ENCODE measurements around the gene TMCO1.
"Not testable (repeated sequence)": the region's sequence is repeated elsewhere in the genome, so short reads cannot be mapped to it uniquely, and the experiment has no call there.

TMCO1 gene

GRCh38 chr1:165744913-165745312, 23.8 kb downstream of the TMCO1 start:
- DNase-seq, result not testable (repeated sequence)

DNA sequence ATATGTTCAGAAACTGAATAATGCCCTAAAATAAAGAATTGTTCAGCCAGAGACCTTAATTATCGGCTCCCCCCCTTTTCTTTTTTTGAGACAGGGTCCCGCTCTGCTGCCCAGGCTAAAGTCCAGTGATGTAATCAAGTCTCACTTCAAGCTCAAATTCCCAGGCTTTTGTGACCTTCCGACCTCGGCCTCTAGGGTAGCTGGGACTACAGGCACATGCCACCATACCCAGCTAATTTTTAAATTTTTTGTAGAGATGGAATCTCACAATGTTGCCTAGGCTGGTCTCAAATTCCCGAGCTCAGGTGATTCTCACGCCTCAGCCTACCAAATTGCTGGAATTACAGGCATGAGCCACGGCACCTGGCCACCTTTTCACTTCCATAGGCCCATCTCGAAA, 26.5 kb downstream of the TMCO1 start:
- no peak for DNase-seq

DNA sequence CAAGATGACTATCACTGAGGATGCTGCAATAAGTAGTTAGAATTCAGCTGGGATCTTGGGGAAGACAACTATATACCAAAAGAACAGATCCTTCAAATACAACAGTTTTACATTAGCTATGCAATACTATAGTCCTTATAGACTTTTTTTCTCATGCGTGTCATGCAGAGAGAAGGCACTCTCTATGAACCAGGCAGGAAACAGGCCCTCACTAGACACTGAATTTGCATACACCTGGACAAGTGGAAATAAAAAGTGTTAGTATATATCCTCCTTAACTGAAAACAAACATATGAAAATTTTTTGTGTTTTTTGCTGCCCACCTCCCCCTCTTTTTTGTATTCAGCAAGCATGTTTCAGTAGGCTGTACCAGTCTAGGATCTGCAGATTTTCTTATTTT, 29.9 kb downstream of the TMCO1 start:
- DNase-seq, result no peak

- DNase-seq, result no peak
Measured at GRCh38 chr1:165737196-165737595, 31.5 kb downstream of the TMCO1 start.

- no peak for DNase-seq
Measured at GRCh38 chr1:165734906-165735305, 33.8 kb downstream of the TMCO1 start.

DNA sequence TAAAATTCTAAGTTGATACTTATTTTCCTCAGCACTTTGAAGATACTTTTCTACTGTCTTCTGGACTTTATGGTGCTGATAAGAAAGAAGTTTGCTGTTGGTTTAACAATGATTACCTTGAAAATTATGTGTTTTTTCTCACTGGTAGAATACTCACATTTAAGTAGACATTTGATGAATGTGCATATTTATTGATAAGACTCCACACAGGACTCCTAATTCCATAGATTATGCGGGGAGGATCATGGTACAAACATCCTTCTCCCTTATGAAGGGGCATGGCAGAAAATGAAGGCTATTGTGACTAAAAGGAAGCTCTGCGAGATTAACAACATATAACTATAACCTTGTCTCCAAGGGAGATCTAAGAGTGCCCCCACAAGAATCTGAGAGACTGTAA, 41.8 kb downstream of the TMCO1 start:
- DNase-seq, result no peak

DNA sequence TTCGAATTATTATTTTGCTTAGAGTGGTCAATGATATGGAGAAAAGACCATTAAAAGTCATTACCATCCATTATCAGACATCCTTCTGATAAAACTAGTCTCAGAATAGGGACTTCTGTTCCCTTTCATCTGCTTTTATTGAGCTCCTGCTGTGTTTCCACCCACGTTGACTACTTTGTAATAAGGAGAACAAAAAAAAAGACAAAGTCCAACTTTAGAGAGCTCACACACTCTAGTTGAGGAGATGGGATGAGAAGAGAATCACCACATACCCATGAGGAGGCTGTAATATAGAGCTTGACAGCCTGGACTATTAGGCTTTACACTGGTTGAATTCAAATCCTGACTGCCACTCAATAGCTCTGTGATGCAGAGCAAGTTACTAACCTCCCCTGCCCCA, 42.5 kb downstream of the TMCO1 start:
- DNase-seq, result no peak

DNA sequence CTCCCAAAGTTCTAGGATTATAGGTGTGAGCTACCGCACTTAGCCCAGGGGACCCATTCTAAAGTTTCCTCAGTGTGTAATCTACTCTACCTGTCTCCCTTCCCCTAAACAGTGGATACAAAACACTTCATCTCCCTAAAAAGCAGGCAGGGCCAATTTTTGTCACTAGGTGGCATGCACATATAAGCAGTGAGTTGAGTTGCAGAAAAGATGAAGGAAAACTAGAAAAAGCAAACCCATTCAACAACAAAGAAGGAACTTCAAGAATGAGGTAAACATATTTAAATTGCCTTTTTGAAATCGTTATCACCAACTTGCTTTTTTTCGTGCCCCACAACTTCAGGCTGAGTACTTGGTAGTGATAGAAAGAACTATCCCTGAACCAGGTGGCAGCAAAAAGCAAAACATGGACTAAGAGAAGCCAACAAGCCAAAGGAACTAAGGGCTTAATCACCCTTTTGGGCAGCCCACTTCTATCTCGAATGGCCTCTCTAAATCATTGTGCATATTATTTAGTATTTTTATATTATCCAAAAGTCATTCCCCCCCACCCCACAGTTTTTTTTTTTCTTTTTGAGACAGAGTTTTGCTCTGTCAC, 50.7 kb downstream of the TMCO1 start:
- peak in 1 of 2 experiments; percentile 4 for DNase-seq

DNA sequence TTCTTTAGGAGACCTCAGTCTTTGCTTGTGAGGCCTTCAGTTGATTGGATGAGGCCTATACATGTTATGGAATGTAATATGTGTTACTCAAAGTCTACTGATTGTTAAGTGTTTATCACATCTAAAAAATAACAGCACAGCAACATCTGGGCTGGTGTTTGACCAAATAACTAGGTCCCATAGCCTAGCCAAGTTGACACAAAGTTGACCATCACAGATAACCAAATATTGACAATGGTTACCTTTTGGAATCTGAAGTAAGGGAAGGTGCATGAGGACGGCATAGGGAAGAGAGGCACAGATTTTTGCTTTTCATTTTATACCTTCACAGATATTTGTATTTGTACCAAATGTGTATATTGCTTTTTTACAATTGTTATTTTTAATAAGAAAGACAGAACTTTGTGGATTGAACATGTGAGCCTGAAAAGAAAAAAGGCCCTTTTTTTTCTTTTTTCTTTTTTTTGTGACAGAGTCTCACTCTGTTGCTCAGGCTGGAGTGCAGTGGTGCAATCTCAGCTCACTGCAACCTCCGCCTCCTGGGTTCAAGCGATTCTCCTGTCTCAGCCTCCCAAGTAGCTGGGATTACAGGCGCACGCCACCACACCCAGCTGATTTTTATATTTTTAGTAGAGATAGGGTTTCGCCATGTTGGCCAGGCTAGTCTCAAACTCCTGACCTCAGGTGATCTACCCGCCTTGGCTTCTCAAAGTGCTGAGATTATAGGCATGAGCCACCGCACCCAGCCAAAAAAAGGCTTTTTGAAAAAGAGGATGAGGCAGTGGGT, 52.2 kb downstream of the TMCO1 start:
- DNase-seq, result not testable (repeated sequence)

DNA sequence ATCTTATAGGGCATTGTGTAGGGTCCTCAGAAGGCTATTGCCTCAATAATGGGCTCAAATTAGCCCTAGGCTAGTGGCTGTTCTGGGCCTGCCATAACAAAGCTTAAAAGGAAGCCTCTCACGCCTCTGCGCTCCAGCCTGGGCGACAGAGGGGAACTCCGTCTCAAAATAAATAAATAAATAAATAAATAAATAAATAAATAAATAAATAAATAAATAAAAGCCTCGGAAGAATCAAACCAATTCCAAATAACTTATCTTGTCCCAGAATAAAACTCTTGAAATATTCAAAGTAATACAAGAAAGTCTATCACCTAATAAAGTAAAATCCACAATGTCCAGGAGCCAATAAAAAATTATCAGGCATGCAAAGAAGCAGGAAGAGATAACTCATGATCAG, 55.9 kb downstream of the TMCO1 start:
- DNase-seq, result no peak

- no peak for DNase-seq
Measured at GRCh38 chr1:165707984-165708706, 60.5 kb downstream of the TMCO1 start.

DNA sequence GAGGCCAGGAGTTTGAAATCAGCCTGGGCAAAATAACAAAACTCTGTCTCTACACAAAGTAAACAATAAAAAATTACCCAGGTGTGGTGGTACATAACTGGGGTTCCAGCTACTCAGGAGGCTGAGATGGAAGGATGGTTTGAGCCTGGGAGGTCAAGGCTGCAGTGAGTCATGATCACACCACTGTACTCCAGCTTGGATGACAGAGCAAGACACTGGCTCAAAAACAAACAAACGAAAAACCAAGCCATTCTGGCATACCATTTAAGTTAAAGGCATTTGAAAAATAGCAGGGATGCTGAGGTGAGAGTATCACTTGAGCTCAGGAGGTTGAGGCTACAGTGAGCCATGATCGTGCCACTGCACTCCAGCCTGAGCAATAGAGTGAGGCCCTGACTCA, 65.0 kb downstream of the TMCO1 start:
- DNase-seq, result no peak

- DNase-seq, result not testable (repeated sequence)
Measured at GRCh38 chr1:165701922-165702321, 66.7 kb downstream of the TMCO1 start.

DNA sequence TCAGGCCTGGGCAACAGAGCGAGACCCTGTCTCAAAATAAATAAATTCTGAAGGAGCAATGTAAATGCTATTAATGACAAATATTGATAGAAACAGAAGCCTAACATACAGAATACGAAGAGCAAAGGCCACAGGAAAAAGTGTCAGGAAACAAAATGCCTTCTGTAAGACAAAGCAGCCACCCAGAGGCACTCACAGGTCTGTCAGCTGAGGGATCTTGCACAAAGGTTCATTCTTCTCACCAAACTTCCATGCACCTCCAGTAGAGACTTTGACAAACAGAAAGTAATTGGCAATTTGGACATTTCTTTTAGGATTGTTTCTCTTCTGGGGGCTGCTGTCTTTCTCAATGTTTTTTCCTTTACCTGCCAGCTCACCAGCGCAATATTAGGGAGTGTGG, 69.1 kb downstream of the TMCO1 start:
- no peak for DNase-seq

DNA sequence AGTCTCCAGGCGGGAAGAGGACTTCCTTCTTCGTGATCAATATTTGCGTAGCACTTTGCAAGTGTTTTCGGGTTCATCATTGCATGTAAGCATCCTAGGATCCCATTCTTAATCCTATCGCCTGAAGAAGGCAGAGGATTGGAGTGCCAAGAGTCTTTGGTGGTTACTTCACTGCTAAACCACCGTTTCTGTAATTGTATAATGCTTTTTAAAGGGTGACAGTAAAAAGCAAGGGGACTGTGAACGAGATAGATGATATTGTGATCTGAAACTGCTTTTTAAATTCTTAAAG, 70.0 kb downstream of the TMCO1 start:
- no peak for DNase-seq

- DNase-seq, result peak; percentile 83 to 87
Measured at GRCh38 chr1:165697881-165698760, 70.5 kb downstream of the TMCO1 start, which contains the start of gene ALDH9A1. Gene ALDH9A1, minus strand, starts transcription at chr1:165698562. Its CDS starts 4 bp downstream, at chr1:165698558.

GRCh38 chr1:165697491-165697880, 71.2 kb downstream of the TMCO1 start:
- no peak for DNase-seq

DNA sequence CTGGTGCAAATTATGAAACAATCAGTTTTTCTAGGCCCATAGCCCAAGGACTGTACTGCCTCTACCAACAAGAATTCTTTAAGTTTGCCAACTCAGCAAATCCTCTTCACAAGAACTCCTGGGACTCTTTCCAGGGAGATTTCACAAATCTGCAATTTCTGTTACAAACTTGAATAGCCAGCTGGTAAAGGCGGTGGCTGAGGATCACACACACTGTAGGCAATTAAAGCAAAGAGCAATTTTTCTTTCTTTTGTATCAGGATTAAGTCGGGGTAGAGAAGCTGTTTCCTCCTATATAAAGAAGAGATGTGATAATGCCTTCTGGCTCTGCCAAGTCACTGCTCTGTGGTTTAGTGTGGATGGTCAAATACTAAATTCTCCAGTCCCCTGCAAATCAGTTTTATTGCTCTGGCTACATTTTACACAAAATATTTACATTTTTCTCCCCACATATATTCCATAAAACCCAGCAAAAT, 72.0 kb downstream of the TMCO1 start:
- no peak for DNase-seq

DNA sequence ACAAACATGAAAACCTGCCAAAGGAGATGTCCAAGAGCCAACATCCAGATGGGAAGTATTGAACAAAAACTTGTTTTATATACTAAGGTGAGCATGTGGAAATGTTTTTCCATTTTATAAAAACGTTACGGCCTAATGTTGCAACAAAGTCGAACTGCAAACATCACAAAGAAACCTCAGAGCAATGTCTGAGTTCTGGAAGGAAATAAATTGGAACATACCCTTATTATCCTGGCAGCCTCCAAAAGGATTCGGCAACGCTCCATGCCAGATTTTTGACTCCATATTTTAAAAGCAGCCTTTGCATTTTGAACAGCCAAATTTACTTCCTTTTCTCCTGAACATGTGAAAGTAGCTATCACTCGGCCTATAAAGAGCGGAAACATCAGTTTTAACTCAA, 73.6 kb downstream of the TMCO1 start:
- no peak for DNase-seq

DNA sequence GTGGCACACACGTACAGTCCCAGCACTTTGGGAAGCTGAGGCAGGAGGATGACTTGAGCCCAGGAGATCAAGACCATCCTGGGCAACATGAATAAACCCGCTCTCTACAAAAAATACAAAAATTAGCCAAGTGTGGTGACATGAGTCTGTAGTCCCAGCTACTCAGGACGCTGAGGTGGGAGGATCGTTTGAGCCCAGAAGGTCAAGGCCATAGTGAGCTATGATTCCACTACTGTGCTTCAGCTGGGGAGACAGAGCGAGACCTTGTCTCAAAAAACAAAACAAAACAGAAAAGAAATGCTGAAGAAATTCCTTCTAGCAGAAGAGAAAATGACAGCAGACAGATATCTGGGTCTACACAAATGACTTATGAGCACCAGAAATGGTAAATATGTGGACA, 80.6 kb downstream of the TMCO1 start:
- no peak for DNase-seq

DNA sequence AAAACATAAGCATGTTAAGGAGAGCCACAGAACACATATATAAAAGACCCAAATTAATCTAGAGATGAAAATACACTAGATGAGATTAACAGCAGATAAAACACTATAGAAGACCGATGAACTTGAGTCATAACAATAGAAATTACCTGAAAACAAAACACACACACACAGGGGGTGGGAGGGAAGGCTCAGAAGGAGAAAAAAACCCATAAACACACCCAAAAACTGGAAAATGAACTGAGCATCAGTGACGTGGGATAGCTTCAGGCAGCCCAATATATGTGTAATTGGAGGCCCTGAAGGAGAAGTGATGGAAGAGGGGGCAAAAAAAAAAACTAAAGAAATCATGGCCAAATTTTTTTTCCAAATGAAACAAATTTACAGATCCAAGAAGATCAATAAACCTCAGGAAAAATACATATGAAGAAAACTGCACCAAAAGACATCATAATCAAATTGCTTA, 81.7 kb downstream of the TMCO1 start:
- DNase-seq, result no peak

DNA sequence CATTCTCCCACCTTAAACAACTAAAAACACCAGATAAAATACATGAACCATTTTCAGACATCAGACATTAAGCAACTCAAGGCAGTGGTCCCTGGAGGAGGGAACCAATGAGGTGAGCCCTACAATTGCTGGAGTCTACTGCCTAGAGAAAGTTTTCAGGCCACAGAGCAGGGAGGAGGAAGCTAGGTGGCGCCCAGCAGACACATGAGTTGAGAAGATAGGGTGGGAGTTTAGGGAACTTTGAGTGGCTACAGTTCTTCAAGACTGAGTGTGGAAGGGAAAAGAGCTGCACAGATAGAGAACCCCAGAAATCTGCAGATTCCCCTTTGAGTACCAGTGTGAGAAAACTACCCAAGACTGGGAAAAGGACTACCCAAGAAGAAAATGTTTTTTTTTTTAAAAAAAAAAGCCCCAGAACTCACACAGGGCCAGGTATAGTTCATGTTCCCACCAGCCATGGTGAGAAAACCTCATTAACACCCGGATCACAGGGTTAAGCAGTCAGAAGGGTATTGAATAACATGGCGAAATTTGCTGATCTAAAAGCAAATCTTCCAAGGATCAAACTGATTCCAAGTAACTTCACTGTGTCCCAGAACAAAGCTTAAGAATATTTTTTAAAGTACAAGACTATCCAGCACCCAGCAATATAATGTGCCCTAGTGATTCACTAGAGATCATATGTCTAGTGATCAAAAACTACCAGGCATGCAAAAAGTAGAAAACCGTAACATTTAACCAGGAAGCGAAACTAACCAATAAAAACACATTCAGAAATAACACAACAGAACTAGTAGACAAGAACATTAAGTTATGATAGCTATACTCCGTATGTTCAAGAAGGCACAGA, 82.3 kb downstream of the TMCO1 start:
- DNase-seq, result no peak
